G401.6 (cell line): ENCODE measurements around the gene TMEM125.

Source experiments
- FAIRE-seq: peaks from 2 replicates; lab custom pipeline; 2012; peaks lifted over from hg19 to GRCh38; lab: Jason Lieb, UNC

TMEM125 gene

GRCh38 chr1:43269627-43270375, at the start of gene TMEM125:
TSS of gene TMEM125 (plus strand) at chr1:43269983. CDS start at chr1:43272723, 2,740 bp downstream.
- FAIRE-seq = no peak

GRCh38 chr1:43220905-43221778, 48.6 kb upstream of the TMEM125 start:
- no peak for FAIRE-seq

GRCh38 chr1:43221797-43222196, 48.0 kb upstream of the TMEM125 start:
- FAIRE-seq = no peak

- no peak for FAIRE-seq
Measured at GRCh38 chr1:43222879-43223278, 46.9 kb upstream of the TMEM125 start.

GRCh38 chr1:43225168-43225567, 44.6 kb upstream of the TMEM125 start:
- no peak for FAIRE-seq

- peak; percentile 91 for FAIRE-seq
Measured at GRCh38 chr1:43227143-43227764, 42.5 kb upstream of the TMEM125 start.

- FAIRE-seq = no peak
Measured at GRCh38 chr1:43229826-43230780, 39.7 kb upstream of the TMEM125 start.

- no peak for FAIRE-seq
Measured at GRCh38 chr1:43232074-43232473, 37.7 kb upstream of the TMEM125 start.

GRCh38 chr1:43232482-43232881, 37.3 kb upstream of the TMEM125 start:
- FAIRE-seq = no peak

- no peak for FAIRE-seq
Measured at GRCh38 chr1:43233631-43234030, 36.2 kb upstream of the TMEM125 start.

GRCh38 chr1:43234267-43234666, 35.5 kb upstream of the TMEM125 start:
- FAIRE-seq = no peak

- FAIRE-seq = no peak
Measured at GRCh38 chr1:43235040-43235439, 34.7 kb upstream of the TMEM125 start.

GRCh38 chr1:43235451-43236121, 34.2 kb upstream of the TMEM125 start:
- no peak for FAIRE-seq

- FAIRE-seq = no peak
Measured at GRCh38 chr1:43237121-43237520, 32.7 kb upstream of the TMEM125 start.

GRCh38 chr1:43238085-43238484, 31.7 kb upstream of the TMEM125 start:
- peak; percentile 70 for FAIRE-seq

GRCh38 chr1:43238991-43239469, 30.8 kb upstream of the TMEM125 start:
- no peak for FAIRE-seq

- no peak for FAIRE-seq
Measured at GRCh38 chr1:43239484-43239883, 30.3 kb upstream of the TMEM125 start.

GRCh38 chr1:43241413-43241836, 28.4 kb upstream of the TMEM125 start:
- FAIRE-seq = no peak

GRCh38 chr1:43243299-43243698, 26.5 kb upstream of the TMEM125 start:
- no peak for FAIRE-seq

GRCh38 chr1:43246466-43247213, 23.1 kb upstream of the TMEM125 start:
- FAIRE-seq = no peak
